Pons (tissue), 1 donor: Measurements from ENCODE around the gene IL36B.

Experiments
- DNase-seq: peaks from one replicate; pipeline ENCODE4 v3.0.0-alpha.2; 2016; ENCODE audit warnings: low spot score

IL36B gene

DNA sequence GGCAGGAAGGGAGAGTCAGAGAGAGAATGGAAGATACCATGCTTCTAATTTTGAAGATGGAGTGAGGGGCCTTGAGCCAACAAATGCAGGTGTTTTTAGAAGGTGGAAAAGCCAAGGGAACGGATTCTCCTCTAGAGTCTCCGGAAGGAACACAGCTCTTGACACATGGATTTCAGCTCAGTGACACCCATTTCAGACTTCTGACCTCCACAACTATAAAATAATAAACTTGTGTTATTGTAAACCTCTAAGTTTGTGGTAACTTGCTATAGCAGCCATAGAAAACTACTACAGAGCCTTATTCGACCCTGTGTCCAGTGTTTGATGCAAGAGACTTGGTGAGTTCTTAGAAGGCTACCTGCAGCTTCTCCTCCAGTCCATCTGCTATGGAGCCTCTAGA, 22.9 kb upstream of the IL36B start:
- no peak for DNase-seq

DNA sequence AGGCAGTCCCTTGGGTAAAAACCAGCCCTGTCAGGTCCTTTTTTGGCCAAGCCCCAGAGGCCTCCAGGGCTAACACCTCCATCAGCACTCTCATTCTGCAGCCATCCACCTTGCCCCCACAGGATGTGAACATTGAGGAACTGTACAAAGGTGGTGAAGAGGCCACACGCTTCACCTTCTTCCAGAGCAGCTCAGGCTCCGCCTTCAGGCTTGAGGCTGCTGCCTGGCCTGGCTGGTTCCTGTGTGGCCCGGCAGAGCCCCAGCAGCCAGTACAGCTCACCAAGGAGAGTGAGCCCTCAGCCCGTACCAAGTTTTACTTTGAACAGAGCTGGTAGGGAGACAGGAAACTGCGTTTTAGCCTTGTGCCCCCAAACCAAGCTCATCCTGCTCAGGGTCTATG, 22.4 kb upstream of the IL36B start:
- no peak for DNase-seq

DNA sequence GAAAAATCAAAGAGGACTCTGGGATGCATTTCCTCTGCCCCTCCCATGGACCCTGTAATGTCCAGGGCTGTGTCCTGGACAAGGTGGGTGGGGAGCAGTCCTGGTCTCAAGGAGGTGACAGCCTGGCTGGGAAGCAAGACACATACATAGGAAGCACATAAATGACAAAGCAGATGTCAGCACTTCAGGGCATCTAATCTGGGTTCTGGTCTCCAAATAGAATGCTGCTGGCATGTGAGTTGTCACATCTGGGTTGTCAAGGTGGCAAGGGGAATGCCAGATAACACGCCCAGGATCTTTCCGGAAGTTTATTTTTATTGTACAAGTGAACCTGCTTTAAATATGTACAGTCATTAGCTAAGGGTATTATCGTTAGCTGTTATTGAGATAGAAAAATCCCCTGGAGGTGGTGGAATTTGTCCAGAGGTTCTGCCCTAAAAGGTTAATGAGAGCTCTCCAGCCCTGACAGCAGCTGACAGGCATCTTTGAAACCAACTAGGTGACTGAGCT, 20.7 kb upstream of the IL36B start:
- DNase-seq: no peak

DNA sequence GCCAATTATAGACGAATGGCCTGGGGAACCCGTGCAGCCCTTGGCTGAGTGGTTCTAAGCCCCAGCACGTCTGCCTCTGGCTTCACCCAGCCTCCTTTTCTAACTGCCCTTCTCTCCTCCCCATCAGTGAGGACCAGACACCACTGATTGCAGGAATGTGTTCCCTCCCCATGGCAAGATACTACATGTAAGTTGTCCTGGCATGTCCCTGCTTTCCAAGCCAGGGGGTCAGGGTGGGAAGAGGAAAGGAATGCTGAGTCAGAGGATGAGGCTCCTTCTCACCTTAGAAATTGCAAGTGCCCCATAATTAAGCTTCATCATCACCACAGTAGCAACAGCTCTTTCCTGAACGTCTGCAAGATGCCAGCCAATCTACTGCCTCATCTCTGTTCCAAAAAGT, 19.9 kb upstream of the IL36B start:
- no peak for DNase-seq

DNA sequence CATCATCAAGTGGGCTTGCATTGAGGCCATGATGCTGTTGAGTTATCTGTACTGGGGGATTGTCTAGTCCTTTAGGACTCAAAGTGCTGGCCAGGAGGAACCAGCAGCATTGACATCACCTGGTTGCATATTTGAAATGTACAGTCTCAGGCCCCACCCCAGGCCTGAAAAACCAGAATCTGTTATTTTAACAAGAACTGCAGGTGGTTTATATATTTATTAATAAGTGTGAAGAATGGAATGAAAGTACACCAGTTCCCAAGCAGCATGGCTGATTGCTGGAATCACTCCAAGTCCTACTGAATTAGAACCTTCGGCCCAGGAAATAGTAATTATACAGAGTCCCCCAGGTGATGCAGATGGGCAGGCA, 17.9 kb upstream of the IL36B start:
- DNase-seq: no peak

DNA sequence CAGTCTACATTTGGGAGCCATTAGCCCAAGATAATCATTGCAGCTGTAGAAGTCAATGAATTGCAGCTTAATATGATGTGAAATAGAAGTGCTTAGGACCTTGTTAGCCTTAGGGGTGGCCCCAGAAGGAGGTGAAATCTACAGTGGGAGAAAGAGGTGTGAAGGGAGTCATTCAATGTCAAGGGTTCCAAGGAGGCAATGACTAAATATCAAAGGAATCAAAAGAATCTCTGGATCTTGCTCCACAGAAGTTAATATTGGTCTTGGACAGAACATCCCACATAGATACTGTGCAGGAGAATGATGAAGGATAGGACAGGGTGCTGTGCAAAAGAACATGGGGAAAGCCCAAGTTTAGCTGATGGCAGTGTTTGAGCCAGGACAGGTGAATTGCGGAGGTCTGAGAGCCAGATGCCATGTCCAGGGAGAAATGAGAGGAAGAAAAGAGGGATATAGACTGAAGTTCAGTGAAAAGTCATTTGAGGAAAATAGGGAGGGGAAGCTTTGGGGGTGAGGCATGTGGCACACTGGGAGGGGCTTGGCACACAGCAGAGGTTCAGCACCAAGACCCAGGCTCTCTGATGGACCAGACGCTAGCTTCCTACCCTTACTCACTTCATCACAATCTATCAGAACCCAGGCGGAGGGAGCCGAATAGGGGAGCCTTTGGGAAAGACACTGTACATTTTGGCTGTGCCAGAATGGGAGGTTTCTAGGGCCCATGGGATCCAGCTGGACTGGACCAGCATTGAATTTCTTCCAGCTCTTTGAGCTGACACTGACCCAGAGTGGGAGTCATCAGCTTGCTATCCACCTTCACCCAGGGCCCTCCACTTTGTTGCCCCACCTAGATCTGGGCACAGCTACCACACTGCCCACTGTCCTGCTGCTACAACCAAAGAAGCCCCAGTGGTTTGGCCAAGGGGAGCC, 17.3 kb upstream of the IL36B start:
- DNase-seq: no peak

DNA sequence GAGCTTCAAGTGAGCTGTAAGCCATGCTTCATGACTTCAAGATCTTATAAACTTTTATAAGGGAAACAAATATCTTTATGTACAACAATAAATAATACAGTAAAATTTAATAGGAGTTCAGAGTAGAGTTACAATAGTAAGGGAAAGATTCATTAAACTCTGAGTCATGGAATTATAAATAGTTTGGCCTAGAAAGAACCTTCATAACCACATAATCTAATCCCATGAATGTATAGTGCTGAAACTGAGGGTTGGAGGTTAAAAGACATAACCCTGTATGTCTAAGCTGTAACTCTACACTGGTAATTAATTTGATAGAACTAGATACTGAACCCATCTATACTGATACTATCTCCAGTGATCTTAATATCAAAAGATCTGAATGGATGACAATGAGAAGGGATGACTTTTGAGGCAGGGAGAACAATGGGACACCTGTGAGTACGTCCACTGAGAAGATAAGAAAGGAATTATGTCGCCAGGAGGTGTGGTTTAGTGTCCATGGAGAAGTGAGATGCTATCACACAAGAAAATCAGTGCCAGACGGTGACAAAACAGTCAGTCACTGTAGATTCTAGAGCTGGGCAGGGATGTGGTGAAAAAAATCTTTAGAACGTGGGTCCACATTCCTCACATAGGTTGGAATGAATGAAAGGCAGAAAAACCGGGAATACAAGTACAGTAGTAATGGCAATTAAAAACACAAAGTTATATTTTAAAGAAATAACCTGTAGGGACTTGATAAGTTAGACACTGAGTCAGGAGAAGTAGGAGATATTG, 16.2 kb upstream of the IL36B start:
- DNase-seq: no peak

DNA sequence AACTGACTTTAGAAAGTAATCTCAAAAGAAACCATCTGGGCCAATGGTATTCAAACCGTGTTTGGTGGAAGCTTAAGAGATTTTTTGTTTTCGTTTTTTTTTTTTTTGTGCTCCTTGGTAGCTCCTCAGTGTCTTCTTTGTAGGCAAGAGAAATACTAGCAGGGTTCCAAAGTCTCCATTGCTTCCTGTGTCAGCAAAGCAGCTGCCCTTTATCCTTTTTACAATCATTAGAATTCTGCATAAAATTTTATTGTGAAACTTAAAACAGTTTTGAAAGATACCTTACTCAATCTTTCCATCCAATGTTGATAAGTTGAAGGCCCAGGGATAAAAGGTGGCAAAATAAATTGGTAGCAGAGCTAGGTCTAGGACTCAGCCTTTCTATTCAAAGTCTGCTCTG, 15.6 kb upstream of the IL36B start:
- DNase-seq: no peak

DNA sequence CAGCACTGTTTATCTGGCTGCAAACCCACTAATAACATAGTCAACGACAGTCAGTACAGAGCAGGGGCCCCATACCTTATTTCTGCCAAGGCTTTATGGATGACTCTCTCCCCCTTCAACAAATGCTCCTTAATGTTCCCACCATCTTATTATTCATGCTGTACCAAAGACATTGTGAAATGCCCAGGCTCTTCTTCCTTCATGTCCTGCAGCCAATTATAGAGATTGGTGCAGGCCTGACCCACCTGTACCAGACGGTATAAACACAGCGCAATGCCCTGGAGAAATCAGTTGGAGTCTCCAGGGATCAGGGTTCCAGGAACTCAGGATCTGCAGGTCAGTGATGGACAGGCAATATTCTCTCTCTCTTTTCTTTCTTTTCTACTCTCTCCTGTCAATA, 15.0 kb upstream of the IL36B start, which contains the start of gene IL1F10:
TSS of gene IL1F10 (plus strand) at position 290 of the 400 bp plus-strand sequence. CDS start 4,769 bp downstream, outside the sequence.
- DNase-seq: no peak

DNA sequence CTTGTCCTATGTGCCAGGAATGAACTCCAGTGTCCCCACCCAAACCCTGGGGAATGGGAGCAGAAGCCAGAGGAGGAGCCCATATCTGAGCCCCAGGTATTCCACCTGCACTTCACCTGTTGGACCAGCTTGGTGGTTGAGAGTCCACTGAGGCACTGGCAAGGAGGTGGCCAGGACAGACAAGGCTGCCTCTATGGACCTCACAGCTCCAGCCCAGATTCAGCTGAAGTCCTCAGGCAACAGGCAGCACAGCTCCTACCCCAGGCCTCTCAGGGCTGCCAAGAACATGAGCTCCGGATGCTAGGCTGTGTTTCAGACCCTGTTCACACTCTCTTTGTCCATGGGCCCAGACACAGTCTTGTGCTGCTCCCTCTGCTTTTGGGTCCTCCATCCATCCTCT, 12.2 kb upstream of the IL36B start:
- no peak for DNase-seq

DNA sequence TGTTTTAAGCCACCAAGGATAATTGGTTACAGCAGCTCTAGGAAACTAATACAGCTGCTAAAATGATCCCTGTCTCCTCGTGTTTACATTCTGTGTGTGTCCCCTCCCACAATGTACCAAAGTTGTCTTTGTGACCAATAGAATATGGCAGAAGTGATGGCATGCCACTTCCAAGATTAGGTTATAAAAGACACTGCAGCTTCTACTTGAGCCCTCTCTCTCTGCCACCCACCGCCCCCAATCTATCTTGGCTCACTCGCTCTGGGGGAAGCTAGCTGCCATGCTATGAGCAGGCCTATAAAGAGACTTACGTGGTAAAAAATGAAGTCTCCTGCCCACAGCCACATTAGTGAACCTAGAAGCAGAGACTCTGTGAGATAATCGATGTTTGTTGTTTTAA, 11.6 kb upstream of the IL36B start:
- DNase-seq: no peak

DNA sequence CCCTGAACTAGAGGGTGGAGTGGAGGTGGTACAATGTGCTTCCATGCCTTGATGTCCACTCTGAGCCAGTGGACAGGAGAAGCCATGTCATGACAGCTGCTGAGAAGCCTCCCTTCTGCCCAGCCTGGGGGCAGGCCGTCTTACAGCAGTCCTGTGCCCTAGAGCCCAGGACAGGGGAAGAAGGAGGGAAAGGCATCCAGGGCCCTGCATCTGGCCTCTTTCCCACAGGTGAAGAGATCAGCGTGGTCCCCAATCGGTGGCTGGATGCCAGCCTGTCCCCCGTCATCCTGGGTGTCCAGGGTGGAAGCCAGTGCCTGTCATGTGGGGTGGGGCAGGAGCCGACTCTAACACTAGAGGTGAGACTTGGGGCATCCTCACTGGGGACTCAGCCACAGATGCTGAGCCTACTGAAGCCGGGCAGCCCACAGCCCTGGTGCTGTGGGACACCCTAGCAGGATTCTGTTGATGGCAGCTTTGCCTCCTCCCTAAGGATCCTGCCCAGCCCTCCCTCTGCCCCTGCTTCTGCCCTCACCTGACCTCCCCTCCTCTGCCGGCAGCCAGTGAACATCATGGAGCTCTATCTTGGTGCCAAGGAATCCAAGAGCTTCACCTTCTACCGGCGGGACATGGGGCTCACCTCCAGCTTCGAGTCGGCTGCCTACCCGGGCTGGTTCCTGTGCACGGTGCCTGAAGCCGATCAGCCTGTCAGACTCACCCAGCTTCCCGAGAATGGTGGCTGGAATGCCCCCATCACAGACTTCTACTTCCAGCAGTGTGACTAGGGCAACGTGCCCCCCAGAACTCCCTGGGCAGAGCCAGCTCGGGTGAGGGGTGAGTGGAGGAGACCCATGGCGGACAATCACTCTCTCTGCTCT, 9.5 kb upstream of the IL36B start:
- DNase-seq: no peak

DNA sequence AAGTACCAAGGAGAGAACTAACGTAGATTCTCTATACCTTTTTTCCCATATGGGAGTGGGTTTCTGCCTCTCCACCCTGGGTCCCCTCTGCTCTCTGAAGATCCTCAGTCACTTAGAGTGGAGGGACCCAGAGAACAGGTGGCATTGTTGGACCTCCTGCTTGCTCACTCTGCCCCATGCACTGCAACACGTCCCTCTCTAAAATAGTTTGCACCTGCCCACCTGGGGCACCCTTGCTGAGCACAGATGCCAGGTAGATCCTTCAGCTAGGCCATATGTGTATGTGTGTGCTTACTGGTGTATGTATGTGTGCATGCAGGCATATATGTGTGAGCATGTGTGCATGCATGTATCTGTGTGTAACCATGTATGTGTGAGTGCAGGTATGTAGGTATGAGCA, 8.6 kb upstream of the IL36B start:
- DNase-seq: no peak

DNA sequence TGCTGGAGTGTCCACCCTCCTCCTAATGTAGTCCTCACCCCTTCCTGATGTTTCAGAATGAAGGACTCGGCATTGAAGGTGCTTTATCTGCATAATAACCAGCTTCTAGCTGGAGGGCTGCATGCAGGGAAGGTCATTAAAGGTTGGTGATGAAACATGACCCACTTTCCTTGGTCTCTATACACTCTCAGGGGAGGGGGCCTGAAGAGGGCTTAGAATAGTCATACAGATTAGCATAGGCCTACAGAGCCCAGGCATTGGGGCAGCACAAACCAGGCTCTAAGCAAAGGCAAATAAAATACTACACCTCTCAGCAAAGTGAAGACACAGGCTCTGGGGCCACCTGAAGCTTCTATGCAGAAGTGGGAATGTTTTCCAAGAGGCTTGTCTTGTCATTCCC, 8.1 kb upstream of the IL36B start:
- no peak for DNase-seq

DNA sequence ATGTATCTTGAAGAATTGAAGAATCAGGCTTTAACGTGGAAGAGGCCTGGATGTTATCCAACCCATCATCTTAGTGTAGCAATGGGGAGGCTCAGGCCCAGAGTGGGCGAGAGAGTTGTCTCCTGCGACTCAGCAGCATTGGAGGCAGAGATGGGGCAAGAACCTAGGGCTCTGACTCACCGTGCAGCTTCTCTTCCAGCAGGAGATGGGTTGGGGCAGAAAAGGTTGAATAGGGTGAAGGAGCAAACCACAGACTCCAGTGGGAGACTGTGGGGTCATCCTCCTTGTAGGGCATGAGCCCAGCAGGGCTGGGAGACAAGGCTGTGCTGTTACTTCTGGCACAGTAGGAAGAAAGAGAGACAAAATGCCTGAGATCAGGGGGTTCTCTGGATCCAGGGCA, 7.7 kb upstream of the IL36B start:
- DNase-seq: no peak

DNA sequence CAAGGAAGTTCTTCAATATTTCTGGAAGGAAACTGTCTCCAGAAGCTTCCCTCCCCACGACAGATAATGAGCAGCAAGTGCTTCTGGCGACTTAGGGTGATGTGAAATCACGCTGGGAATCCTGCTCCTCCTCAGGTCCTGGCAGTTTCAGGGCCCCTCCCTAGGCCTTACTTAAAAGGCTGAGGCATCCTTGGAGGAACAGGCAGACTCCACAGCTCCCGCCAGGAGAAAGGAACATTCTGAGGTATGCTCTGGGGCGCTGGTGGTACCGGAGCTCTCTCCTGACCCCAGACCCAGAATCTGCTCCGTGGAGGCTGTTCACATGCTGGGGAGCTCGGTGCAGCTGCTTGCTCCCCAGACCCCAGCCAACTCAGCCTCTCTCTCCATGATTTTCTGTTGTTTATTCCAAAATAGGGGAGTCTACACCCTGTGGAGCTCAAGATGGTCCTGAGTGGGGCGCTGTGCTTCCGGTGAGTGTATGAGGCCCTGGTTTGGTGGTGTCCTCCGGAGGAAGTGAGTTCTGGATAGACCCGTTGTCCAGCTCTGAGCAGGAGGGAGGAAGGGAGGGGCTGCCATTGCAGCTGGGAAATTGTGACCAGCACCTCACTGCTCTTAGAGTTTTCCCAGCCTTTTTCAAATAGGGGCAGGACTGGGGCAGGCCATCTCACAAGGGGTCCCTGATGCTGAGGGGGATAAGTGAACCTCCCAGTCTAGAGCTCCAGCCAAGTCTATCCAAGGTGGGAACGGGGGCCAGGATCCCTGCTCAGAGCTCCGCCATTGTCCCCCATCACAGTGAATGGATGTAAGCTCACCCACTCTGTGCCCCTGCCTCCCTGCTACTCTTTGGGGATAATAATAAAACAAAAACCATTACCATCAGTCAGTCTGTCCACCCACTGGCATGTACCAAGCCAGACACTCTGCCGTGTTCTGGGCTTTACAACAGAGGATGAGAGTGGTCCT, 6.6 kb upstream of the IL36B start, which contains the start of gene IL36RN:
TSS of gene IL36RN (plus strand) at position 201 of the 963 bp plus-strand sequence. CDS start at position 442, 241 bp downstream.
- DNase-seq: no peak

DNA sequence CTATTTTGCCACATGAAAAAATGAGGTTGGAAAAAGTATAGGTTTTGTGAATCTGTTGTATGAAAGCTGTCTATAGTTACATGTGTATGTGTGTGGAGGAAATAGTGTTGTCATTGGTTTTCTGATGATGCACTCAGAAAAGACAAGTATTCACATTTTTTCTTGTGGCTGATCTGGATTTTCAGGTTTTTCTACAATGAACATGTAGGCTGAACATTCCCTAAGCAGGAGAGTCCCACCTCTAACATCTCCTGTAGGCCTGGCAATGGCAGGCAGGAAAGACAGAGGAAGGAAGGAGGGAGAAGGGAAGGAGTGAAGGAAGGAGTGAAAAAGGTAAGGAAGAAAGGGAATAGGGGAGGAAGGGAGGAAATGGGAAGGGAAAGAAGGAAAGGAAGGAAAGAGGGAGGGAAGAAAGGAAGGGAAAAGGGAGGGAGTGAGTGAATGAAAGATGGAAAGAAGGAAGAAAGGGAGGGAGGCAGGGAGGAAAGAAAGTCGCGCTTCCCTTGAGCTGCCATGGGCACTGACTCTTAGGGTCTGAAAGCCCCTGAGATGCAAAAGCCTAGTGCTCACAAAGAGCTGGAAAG, 5.8 kb upstream of the IL36B start:
- no peak for DNase-seq

DNA sequence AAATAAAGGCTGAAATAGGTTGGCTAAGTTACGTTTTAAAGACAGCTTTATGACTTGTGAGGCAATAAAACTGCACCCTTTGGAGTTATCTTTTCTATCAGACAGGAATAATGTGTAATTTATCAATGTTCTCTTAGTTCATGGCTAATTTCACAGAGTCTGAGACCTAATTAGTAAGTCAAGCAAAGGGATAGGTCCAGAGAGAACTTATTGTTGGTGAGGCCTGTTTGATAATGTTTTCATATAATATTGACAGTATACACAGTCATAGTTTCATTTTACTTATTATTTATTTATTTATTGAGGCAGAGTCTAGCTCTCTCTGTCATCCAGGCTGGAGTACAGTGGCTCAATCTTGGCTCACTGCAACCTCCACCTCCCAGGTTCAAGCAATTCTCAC, 4.5 kb upstream of the IL36B start:
- no peak for DNase-seq

DNA sequence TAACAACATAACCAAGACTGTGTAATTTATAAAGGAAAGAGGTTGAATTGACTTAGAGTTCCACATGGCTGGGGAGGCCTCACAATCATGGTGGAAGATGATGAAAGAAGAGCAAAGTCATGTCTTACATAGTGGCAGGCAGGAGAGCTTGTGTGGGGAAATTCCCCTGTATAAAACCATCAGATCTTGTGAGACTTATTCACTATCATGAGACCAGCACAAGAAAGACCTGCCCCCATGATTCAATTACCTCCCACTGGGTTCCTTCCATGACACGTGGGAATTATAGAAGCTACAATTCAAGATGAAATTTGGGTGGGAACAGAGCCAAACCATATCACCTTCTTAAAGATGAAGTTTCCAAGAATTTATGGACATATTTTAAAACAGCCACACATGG, 3.9 kb upstream of the IL36B start:
- no peak for DNase-seq

DNA sequence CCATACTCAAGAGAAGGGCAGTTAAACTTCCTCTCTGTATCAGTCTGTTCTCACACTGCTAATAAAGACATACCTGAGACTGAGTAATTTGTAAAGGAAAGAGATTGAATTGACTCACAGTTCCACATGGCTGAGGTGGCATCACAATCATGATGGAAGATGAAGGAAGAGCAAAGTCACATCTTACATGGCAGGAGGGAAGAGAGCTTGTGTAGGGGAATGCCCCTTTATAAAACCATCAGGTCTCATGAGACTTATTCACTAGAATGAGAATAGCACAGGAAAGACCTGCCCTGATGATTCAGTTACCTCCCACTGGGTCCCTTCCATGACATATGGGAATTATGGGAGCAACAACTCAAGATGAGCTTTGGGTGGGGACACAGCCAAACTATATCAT, 1.4 kb upstream of the IL36B start:
- no peak for DNase-seq
